GM19025 (cell line): ENCODE data around the gene PI16.

Source experiments
- ATAC-seq: cut with Tn5 transposase; IDR thresholded peaks from one replicate; pipeline ENCODE4 v1.9.1; 2021; ENCODE audit warnings: mild to moderate bottlenecking, low read depth, moderate library complexity; ENCODE audit not compliant: unreplicated experiment

Gene PI16

DNA sequence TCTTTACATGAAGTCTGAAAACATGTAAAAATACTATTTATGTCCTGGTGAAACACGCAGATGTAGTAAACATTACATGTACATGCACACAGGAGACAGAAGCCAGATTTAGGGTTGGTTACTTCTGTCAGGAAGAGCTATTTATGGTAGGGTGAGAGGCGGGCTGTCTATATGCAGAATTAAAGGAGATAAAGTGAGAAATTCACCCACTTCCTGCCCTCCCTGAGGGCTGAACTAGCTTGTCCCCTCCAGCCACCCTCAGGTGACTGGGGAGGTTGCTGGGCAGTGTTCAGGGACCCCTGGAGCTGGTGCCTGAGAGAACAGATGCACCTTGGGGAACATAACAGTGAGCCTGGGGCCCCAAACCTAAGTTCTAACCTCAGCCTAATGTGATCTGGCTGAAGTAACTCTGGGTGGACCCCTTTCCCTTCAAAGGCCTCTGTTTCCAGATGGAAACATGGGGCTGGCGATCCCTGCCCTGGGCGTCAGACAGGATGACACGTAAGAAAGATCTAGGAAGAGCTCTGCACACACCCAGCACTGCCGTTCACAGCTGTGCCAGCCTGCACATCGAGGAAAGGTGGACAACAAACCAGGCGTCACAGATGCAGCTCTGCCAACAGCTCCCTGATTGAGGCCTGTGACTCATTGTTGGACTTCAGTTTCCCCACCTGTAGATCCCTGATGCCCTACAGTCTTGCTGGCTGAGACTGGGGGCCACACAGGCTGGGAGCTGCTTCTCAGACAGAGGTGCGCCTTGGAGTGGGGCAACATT lies 1.3 kb downstream of the PI16 start:
- no peak for ATAC-seq

DNA sequence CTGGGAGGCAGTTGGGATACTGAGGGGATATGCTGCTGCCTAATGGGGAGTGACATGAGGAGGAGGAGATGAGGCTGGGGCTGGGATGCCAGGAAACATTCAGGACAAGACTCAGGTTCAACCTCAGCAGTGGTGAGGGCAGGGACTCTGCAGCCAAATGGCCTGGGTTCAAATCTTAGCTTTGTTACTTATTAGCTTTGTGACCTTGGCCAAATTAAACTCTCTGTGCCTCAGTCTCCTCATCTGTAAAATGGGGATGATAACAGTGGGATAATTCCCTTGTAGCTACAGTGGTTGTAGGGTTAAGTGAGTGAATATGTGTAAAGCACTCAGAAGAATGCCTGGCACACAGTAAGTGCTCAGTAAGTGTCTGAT lies 1.9 kb downstream of the PI16 start:
- no peak for ATAC-seq

DNA sequence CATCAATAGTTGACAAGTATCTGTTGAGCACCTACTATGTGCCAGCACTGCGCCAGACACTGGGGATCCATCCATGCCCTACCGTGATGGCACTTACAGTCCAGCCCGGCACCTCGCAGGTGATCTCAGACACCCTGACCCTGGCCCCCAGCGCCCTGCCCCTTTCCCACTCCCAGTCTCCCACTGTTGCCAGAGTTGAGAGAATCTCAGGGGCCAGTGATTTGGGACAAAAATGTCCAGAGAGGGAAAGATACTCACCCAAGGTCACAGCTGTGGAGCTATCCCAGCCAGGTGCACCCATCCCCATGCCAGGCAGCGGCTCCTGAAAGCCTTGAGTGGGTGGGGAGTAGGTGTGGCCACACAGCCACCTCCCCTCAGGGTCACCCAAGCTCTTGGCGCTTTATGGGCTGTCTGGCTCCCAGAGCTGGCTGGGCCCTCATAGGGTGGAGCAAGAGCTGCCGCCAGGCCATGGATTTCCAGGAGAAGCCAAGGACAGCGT lies 3.3 kb downstream of the PI16 start:
- ATAC-seq: no peak

DNA sequence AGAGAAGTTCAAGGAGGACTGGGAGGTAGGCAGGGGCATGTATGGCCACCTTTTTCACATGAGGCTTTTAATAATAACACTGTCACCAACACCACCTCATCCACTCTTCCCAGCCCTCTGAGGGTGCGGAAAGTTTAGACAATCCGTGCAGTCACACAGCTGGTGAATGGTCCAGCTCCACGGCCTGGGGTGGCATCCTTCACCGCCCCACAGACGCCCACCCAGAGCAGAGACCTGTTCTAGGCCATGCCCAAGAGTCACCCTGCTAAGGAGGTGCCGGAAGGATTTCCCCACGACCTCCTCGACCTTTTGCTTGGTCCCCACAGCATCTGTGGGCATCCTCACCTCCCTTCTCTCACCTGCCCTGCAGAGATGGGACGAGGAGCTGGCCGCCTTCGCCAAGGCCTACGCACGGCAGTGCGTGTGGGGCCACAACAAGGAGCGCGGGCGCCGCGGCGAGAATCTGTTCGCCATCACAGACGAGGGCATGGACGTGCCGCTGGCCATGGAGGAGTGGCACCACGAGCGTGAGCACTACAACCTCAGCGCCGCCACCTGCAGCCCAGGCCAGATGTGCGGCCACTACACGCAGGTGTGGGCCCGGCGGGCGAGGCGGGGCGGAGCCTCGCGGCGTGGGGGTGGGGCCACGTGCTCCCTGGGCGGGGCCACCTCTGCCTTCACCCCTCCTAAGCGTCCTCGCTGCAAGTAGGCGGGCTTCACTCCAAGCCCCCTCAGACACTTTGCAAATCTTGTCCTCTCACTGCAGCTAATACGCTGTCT lies 4.4 kb downstream of the PI16 start:
- ATAC-seq: no peak

DNA sequence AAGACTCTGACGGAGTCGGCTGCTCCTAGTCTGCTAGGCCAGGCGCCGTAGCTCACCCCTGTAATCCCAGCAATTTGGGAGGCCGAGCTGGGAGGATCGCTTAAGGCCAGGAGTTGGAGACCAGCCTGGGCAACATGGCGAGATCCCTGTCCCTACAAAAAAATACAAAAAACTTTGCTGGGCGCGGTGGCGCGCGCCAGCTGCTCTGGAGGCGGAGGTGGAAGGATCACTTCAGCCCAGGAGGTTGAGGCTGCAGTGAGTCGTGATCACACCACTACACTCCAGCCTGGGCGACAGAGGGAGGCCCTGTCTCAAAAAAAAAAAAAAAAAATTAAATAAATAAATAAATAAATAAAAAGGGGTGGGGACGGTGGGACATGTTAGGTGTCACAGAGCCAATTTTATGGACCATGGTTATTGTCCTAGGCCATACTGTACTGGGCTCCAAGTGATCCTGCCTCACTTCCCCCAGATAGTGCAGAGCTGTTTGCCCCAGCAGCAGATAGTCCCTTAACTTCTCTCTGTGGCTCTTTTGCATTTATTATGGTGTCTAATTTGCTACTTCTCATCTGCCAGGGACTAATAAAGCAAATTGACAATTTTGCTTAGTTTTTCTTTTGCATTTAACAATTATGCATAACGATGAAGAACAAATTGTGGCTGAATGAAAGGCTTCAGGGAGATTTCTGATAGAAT lies 5.2 kb downstream of the PI16 start:
- no peak for ATAC-seq

DNA sequence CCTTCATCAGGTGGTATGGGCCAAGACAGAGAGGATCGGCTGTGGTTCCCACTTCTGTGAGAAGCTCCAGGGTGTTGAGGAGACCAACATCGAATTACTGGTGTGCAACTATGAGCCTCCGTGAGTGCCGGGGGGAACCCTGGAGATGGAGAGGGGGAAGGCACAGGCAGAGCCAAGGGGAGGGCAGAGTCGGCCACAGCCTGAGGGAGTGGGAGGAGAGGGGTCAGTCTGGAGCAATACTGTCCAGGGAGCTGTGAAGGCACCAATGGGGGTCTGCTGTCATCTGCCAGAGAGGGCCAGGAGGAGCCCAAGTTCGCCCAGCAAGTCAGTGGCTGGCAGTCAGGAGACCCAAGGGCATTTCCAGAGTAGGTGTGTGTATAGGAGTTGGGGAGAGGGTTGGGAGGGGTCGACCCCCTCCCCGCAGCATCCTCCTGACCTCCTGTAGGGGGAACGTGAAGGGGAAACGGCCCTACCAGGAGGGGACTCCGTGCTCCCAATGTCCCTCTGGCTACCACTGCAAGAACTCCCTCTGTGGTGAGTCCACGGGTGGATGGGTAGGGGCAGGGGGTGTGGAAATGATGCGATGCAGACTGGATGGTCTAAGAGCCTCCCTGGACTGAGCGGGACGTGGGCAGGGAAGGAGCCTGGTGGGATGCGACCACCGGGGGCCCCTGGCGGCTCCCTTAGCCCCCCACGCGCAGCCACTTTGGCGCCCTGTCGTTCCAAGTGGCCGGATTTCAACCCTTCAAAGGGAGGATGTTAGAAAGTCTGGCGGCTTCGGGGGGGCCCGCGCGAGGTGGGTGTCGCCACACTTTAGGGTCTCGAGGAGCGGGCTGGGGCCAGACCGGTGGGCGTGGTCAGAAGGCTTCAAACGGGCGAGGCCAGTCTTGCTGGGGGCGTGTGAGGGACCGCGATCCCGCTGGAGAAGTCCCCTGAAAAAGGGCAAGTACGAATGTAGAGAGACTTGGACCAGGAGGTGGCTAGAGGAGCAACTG lies 7.2 kb downstream of the PI16 start:
- ATAC-seq: no peak

DNA sequence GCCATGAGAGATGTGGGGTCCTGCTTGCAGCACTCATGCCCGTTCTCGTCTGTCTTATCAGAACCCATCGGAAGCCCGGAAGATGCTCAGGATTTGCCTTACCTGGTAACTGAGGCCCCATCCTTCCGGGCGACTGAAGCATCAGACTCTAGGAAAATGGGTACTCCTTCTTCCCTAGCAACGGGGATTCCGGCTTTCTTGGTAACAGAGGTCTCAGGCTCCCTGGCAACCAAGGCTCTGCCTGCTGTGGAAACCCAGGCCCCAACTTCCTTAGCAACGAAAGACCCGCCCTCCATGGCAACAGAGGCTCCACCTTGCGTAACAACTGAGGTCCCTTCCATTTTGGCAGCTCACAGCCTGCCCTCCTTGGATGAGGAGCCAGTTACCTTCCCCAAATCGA lies 8.3 kb downstream of the PI16 start:
- ATAC-seq: no peak

DNA sequence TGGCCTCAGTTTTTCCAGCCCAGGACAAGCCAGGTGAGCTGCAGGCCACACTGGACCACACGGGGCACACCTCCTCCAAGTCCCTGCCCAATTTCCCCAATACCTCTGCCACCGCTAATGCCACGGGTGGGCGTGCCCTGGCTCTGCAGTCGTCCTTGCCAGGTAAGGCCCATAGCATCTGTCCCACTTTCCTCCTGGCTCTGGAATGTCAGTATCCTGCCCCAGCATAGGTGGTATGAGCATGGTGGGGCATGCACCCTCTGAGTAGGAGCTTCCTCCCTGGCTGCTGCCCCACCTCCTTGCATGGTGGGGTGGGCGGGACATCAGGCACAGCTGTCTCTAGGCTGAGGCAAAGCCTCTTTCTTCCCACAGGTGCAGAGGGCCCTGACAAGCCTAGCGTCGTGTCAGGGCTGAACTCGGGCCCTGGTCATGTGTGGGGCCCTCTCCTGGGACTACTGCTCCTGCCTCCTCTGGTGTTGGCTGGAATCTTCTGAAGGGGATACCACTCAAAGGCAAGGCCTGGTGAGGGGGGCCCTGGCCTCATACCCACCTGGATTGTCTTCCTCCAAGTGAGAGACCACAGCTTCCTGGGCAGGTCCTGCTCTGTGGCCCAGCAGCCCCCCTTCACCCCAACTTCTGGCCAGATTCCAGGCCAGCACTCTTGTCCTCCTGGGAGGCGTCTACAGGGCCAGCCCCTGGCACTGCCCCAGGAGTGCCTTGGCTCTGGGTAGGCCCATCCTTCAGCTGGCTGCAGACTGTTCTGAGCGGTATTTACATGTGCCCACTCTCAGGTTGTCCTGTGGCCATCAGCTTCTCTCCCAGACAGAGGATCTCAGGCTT lies 9.1 kb downstream of the PI16 start:
- no peak for ATAC-seq

DNA sequence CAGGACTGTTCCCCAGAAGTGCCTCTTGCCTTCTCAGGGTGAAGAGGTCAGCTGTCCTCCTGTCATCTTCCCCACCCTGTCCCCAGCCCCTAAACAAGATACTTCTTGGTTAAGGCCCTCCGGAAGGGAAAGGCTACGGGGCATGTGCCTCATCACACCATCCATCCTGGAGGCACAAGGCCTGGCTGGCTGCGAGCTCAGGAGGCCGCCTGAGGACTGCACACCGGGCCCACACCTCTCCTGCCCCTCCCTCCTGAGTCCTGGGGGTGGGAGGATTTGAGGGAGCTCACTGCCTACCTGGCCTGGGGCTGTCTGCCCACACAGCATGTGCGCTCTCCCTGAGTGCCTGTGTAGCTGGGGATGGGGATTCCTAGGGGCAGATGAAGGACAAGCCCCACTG lies 9.8 kb downstream of the PI16 start:
- ATAC-seq: no peak

DNA sequence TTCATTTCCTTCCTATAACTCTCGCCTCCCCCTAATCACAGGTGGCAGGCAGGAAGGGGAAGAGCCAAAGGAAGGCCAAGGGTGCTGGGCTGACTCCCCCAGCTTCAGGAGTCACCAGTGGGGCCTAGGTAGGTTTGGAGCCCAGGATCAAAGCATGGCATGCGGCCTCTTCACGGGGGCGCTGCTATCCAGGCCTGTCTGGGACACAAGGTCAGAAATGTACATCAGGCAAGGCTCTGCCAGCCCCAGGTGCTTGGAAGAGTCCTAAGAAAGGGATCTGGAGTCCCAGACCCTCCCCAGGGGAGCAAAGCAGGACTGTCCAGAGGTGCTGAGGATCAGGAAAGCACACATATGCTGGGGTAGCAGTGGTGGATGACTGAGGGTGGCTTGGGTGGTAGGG lies 10.4 kb downstream of the PI16 start:
- ATAC-seq: no peak

DNA sequence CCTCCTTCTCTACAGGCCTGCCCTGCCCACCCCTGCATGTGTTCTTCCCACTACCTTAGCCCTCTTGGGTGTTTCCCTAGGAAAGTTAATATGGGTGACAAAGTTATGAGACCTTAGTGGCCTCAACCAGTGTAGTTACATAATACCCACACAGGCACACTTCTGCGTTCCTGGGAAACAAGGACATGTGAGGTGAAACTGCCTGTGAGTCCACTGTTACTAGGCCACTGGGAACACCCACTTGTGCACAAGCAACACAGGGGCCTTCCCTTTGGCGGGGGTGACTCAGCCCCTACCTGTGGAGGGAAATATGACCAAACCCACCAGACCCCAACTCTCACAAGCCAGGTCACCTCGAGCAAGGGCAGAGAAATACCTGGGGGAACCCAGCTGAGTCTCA lies 12.8 kb downstream of the PI16 start:
- ATAC-seq: no peak

DNA sequence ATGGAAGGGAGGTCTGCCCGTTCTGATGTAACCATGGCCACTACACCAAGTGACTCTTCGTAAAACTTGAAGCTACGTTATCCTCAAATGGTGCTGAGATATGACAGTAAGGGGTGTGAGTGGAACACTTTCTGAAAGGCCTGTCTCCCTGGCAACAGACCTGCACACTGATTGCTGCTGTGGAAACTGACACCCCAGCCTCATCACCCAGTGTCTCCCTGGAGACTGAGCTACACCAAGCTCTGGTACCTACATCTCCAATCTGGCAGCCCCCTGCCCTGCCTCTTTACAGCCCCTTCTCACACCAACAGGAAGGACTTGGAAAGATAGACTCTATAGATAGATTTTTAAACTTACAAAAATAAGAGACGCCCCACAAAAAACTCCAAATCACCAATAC lies 13.2 kb downstream of the PI16 start:
- no peak for ATAC-seq

DNA sequence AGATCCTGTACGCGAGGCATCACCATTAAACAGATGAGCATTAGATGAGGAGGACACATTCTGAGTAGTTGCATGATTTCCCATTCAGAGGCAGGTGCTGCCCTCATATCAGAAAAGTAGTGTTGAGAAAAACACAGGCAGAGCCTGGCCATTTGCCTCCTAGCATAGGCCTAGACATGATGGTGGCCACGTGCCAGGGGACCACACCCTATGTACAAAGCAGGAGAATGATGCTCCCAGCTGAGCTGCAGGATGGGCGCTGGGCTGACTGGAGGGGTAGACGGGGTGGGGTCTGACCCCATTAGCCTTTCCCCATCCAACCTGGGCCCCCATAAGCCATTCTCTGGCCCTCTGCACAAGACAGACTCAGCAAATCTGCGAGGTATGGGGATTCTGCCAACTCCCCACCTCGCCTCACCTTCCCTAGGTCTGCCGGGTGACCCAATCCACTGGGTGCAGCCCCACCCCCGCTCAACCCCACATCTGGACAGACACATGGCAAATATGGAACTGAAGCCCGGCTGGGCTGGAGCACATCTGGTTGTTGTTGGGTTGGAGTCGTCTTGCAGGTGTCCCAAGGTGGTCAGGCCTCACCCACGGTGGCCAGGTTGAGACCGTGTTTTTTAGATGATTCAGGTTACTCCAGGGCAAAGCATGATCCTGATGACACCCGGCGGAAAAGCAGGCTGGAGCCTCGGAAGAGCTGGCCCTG lies 13.9 kb downstream of the PI16 start:
- no peak for ATAC-seq

DNA sequence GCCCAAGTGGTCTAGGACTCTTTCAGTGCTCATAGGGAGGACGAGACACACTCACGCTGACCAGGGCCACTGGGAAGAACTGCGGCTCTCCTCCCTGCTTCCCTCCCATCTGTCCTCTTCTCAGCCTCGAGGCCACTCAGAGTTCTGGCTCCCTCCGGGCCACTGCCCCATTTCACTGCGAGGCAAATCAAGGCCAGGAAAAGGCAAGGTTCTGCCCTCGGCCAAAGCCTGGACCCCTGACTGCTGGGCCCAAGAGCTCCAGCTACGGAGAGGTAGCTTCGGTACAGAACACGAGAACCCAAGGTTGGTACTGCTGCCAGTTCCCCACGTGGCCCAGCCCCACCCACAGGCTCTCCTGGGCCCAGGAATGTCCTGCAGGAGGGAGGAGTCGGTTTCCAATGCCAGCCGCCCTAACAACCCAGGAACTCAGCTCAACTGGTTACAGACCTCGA lies 14.7 kb downstream of the PI16 start:
- no peak for ATAC-seq

DNA sequence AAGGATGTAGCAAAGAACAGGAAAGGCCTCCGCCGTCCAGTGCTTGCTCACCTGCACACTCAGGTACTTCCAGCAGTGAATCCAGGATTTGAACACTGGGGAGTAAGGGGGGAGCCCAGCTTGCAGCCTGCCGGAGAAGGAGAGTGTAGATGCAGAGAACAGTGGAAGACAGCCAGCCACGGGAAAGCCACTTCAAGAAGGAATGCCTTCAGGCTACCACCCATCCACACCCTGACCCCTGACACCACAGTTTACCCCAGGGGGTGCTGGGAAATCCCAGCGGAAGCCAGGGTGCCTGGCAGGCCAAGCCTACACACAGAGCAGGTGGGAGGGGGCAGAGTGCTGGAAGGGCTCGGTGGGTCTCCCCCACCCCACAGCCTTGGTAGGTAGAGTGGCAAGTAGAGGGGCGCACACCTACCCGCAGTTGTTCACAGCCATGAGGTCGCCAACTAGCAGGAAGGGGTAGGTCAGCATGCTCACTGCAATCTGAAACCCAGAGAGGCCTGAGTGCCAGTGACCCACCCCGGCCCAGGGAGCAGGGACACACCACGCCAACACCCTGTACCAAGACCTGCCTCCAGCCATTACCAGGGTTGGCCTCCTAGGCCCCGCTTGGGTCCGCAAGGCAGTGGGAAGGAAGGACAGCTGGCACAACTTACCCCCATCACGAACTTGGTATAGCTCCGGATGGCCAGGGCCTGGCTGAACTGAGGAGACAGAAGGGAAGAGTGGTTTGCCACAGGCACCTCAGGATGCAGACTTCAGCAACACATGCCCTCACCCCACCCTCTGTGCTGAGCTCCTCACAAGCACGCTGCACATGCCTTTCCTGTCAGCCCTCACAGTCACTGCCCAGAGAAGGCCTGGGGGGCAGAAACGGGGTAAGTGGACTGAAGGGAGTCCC lies 15.7 kb downstream of the PI16 start:
- no peak for ATAC-seq

DNA sequence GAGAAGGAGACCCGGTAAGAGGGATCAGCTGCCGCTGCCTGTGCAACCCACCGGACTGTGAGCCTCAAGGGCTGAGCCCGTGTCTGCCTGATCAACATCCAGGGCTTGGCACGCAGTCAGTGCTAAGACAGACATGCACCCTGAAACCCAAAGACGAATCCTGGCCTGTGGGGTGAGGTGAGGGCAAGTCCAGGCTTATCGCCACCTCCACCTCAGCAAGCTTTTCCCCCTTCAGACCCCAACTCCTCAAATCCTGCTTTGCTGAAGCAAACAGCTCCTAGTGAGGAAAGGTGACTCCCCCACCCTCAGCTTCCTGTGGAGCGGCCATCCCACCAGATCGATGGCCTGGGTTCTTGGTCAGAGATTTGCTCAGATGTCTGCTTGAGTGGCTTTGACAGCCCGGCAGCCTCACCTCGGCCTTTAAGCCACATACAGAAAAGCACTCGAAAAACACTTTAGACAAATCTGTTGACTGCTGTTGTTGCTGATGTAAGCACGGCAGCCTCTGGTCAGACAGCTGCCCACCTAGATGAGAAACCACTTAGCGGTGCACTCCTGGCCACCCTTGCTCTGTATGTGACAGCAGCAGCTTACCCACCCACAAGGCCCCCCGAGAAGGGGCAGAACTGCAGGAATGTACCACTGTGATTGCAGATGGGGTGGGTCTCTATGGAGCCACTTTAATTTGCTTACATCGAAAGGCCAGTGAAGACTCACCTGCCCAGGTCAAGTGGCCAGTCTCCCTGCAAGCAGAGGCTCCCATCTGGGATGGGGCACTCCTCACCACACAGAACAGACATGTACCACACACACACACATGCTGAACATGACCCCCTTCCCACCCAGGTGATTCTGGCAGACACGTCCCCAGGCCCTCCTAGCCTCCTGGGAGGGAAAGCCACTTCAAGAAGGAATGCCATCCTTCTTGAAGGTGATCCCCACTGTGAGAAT lies 16.6 kb downstream of the PI16 start:
- ATAC-seq: no peak
